Activated B cell treated with CpG ODN at 0.5 μM for 24 hours (primary cell): ENCODE results near the gene ARHGAP42. TPM values are rescaled to one million over a fixed set of nuclear protein-coding genes. Genes with fewer than 3 reads are reported as not detected.

Experiments used
- ATAC-seq: fragments of 200-7000 bp; cut with Tn5 transposase; one replicate; pipeline ENCODE4 v1.10.0; 2021; ENCODE audit warnings: low read depth, mild to moderate bottlenecking, moderate library complexity
- CTCF ChIA-PET: fragments of 350-600 bp; sonication (Branson Sonifier 250); formaldehyde crosslinking; loops from one replicate; lab custom pipeline; 2021; ENCODE audit warnings: antibody characterized with exemption; lab: Charles Lee
- POLR2A ChIA-PET: fragments of 350-600 bp; sonication (Branson Sonifier 250); formaldehyde crosslinking; loops from one replicate; lab custom pipeline; 2021; ENCODE audit warnings: antibody characterized with exemption; lab: Charles Lee
- DNase-seq: peaks from one replicate; pipeline ENCODE4 v3.0.0; 2022
- H3K27ac Mint-ChIP-seq: one replicate; pipeline ENCODE4 v1.8.0; 2020; ENCODE audit warnings: mixed read lengths
- H3K27me3 Mint-ChIP-seq: one replicate; pipeline ENCODE4 v1.8.0; 2021; ENCODE audit warnings: mixed read lengths
- H3K36me3 Mint-ChIP-seq: one replicate; pipeline ENCODE4 v1.8.0; 2021; ENCODE audit warnings: low read depth, mixed read lengths
- H3K4me1 Mint-ChIP-seq: one replicate; pipeline ENCODE4 v1.8.0; 2021; ENCODE audit warnings: mixed read lengths
- H3K4me3 Mint-ChIP-seq: one replicate; pipeline ENCODE4 v1.8.0; 2020; ENCODE audit warnings: mild to moderate bottlenecking, mixed read lengths
- H3K9me3 Mint-ChIP-seq: one replicate; pipeline ENCODE4 v1.8.0; 2020; ENCODE audit warnings: mixed read lengths
- CTCF ChIP-seq: fragments of 200-600 bp; IDR thresholded peaks from one replicate; pipeline ENCODE4 v1.8.0; 2022; ENCODE audit warnings: antibody characterized with exemption, mild to moderate bottlenecking
- intact Hi-C: fragments of 100-400 bp; cut with micrococcal nuclease; formaldehyde crosslinking; loops from one replicate; pipeline ENCODE4 v1.15.1; 2024
- total RNA-seq: library from RNA; stranded (reverse); gene quantifications from 2 replicates; pipeline ENCODE4 v1.2.3, GENCODE V29; 2022

The ARHGAP42 gene
- total RNA-seq, 1 donor from 2014 or later: 4.9 TPM

GRCh38 chr11:100730266-100730665 lies 43.2 kb downstream of the ARHGAP42 start:
- ChIA-PET CTCF (no interaction called here), POLR2A (no interaction called here)
- Mint-ChIP-seq H3K9me3 (no peaks in the 10 kb centered on the region), H3K4me3 (no peak overlapping the region), H3K36me3 (no peaks in the 10 kb centered on the region), H3K27ac (no peak overlapping the region), H3K4me1 (peaks cover 6% of the 10 kb centered on the region), H3K27me3 (no peaks in the 10 kb centered on the region)
- intact Hi-C loops: no loop called here
- TF ChIP-seq CTCF: no peak
- DNase-seq: no peak
- no peak for ATAC-seq

GRCh38 chr11:100731471-100731870 lies 44.4 kb downstream of the ARHGAP42 start:
- Mint-ChIP-seq H3K27me3 (no peaks in the 10 kb centered on the region), H3K27ac (no peak overlapping the region), H3K4me1 (peaks cover 7% of the 10 kb centered on the region), H3K36me3 (no peaks in the 10 kb centered on the region), H3K9me3 (no peaks in the 10 kb centered on the region), H3K4me3 (no peak overlapping the region)
- intact Hi-C loops: no loop called here
- DNase-seq (no peak), ATAC-seq (no peak)
- ChIA-PET POLR2A (no interaction called here), CTCF (no interaction called here)
- no peak for TF ChIP-seq CTCF

- H3K9me3 Mint-ChIP-seq: no peaks in the 10 kb centered on the region
- TF ChIP-seq CTCF: no peak
- intact Hi-C loops: no loop called here
- ChIA-PET POLR2A (no interaction called here), CTCF (no interaction called here)
- peaks cover 7% of the 10 kb centered on the region for H3K4me1 Mint-ChIP-seq
- no peaks in the 10 kb centered on the region for H3K36me3 Mint-ChIP-seq
- no peaks in the 10 kb centered on the region for H3K27me3 Mint-ChIP-seq
- DNase-seq (no peak), ATAC-seq (no peak)
- H3K27ac Mint-ChIP-seq: no peak overlapping the region
- H3K4me3 Mint-ChIP-seq: no peak overlapping the region
Measured at GRCh38 chr11:100732949-100733348, 45.9 kb downstream of the ARHGAP42 start.

- H3K27me3 Mint-ChIP-seq: no peaks in the 10 kb centered on the region
- H3K27ac Mint-ChIP-seq: no peak overlapping the region
- H3K36me3 Mint-ChIP-seq: no peaks in the 10 kb centered on the region
- POLR2A ChIA-PET: no interaction called here
- intact Hi-C loops: no loop called here
- H3K9me3 Mint-ChIP-seq: no peaks in the 10 kb centered on the region
- no peak for ATAC-seq
- DNase-seq: no peak
- H3K4me1 Mint-ChIP-seq: peaks cover 10% of the 10 kb centered on the region
- TF ChIP-seq CTCF: no peak
- CTCF ChIA-PET: no interaction called here
- no peak overlapping the region for H3K4me3 Mint-ChIP-seq
Measured at GRCh38 chr11:100734743-100735527, 47.8 kb downstream of the ARHGAP42 start.

GRCh38 chr11:100735949-100736675 lies 49.0 kb downstream of the ARHGAP42 start:
- Mint-ChIP-seq H3K4me3 (no peak overlapping the region), H3K27ac (no peak overlapping the region), H3K27me3 (no peaks in the 10 kb centered on the region), H3K36me3 (no peaks in the 10 kb centered on the region), H3K4me1 (peaks cover 18% of the 10 kb centered on the region), H3K9me3 (no peaks in the 10 kb centered on the region)
- ATAC-seq (no peak), DNase-seq (no peak)
- TF ChIP-seq CTCF: no peak
- ChIA-PET POLR2A (no interaction called here), CTCF (interaction anchor here (1.0 to 1.9 kb wide), 2 partner anchors 22 to 159 kb away, joined by 4 read pairs; no protein-coding TSS in a partner anchor)
- intact Hi-C loops: no loop called here
